Nephron progenitor cell (in vitro differentiated cells): Measurements from ENCODE around the gene C16orf95.

Experiments used
- DNase-seq: peaks from one replicate; pipeline ENCODE4 v3.0.0; 2021
- H3K27ac Mint-ChIP-seq: 2 replicates; pipeline ENCODE4 v1.8.0; 2021; ENCODE audit warnings: mild to moderate bottlenecking, moderate library complexity, mixed read lengths
- H3K27me3 Mint-ChIP-seq: 2 replicates; pipeline ENCODE4 v1.8.0; 2021; ENCODE audit warnings: mild to moderate bottlenecking, low read depth, mixed read lengths; ENCODE audit not compliant: poor library complexity
- H3K36me3 Mint-ChIP-seq: 2 replicates; pipeline ENCODE4 v1.8.0; 2021; ENCODE audit warnings: low read depth, mixed read lengths
- H3K4me1 Mint-ChIP-seq: 2 replicates; pipeline ENCODE4 v1.8.0; 2021; ENCODE audit warnings: mixed read lengths
- H3K4me3 Mint-ChIP-seq: 2 replicates; pipeline ENCODE4 v1.8.0; 2021; ENCODE audit warnings: mild to moderate bottlenecking, moderate library complexity, mixed read lengths
- H3K9me3 Mint-ChIP-seq: 2 replicates; pipeline ENCODE4 v1.8.0; 2021; ENCODE audit warnings: mild to moderate bottlenecking, moderate library complexity, mixed read lengths
- CTCF ChIP-seq: fragments of 200-600 bp; sonication (generic); IDR thresholded peaks from 2 replicates; pipeline ENCODE4 v1.5.0; 2021; ENCODE audit warnings: antibody characterized with exemption

The C16orf95 gene

GRCh38 chr16:87361916-87362619, 44.9 kb upstream of the C16orf95 start:
- Mint-ChIP-seq H3K4me1 (peaks cover 30% of the 10 kb centered on the region), H3K27me3 (peaks cover 4% of the 10 kb centered on the region), H3K27ac (no peak overlapping the region), H3K36me3 (peaks cover 51% of the 10 kb centered on the region), H3K9me3 (no peaks in the 10 kb centered on the region), H3K4me3 (no peak overlapping the region)
- no peak for TF ChIP-seq CTCF
- DNase-seq = no peak

GRCh38 chr16:87360862-87361610, 43.8 kb upstream of the C16orf95 start:
- Mint-ChIP-seq H3K36me3 (peaks cover 44% of the 10 kb centered on the region), H3K27ac (peak overlapping the region; percentile 36), H3K27me3 (peaks cover 4% of the 10 kb centered on the region), H3K4me1 (peaks cover 30% of the 10 kb centered on the region), H3K9me3 (no peaks in the 10 kb centered on the region), H3K4me3 (no peak overlapping the region)
- TF ChIP-seq CTCF = no peak
- DNase-seq = no peak

DNA sequence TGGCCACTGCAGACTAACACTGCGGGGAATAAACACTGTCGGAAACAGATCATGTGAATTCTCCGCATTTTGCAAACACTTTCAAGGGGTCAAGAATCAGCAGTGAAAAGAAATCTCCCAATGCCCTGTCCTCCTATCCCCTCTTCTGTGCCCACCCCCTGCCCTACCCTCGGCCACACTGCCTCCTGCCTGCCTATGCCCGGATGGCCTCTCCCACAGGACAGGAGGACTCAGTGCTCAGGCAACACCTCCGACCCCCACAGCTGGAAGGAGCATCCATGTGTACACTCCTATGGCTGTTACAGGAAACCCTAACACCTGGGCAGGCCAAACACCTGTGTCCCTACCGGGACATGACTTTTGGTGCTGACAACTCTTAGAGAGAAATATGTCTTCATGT, 41.9 kb upstream of the C16orf95 start:
- peaks cover 40% of the 10 kb centered on the region for H3K36me3 Mint-ChIP-seq
- DNase-seq = no peak

DNA sequence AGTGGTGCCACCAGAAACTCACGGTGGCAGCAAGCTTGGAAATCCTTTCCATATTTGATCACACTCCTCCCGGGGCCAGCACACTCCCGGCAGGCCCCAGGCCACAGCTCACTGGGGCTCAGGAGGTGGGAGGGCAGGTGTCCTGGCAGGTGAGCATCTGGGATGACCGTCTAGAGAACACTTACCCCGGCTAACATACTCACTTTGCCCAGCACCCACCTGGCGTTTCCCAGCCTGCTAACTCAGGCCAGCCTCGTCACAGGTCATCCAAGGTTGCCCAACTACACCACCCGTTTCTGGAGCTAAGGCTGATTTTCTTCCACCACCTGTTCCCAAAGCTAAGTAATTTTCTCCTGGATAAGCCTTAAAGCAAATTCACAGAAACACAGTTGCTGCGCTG, 41.5 kb upstream of the C16orf95 start:
- H3K27me3 Mint-ChIP-seq = no peaks in the 10 kb centered on the region
- no peak for DNase-seq
- no peak overlapping the region for H3K4me3 Mint-ChIP-seq
- peaks cover 19% of the 10 kb centered on the region for H3K4me1 Mint-ChIP-seq
- peaks cover 40% of the 10 kb centered on the region for H3K36me3 Mint-ChIP-seq
- H3K27ac Mint-ChIP-seq = no peak overlapping the region
- no peak for TF ChIP-seq CTCF
- no peaks in the 10 kb centered on the region for H3K9me3 Mint-ChIP-seq

More for the DNA sequence above, 41.9 kb upstream of the C16orf95 start:
- Mint-ChIP-seq H3K4me3 (no peak overlapping the region), H3K4me1 (peaks cover 24% of the 10 kb centered on the region), H3K27me3 (no peaks in the 10 kb centered on the region), H3K9me3 (no peaks in the 10 kb centered on the region), H3K27ac (peak overlapping the region; percentile 34)
- TF ChIP-seq CTCF = no peak

DNA sequence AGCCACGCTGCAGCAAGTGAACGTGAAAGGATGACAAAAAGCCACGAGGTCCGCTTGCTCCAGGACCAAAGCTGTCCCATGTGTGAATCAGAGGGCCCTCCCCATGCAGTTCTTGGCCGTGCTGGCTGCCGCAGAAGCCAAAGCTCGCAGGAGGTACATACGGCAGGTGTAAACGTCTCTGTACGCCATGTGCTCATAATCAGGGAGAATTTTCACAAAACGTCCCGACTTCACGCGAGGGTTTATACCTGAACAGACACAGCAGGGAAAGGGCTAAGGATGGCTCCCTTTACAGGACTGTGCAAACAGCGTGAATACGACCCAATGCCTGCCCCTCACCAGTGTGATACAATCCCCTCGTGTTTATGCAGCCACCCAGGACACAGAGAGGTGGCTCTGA, 41.1 kb upstream of the C16orf95 start:
- Mint-ChIP-seq H3K36me3 (peaks cover 40% of the 10 kb centered on the region), H3K27ac (no peak overlapping the region), H3K27me3 (no peaks in the 10 kb centered on the region), H3K9me3 (no peaks in the 10 kb centered on the region), H3K4me1 (peaks cover 17% of the 10 kb centered on the region), H3K4me3 (no peak overlapping the region)
- no peak for DNase-seq
- TF ChIP-seq CTCF = no peak
